ENCODE measurements around the gene GPC5.

GRCh38 chr13:92225861-92226260 is 827.4 kb downstream of the GPC5 start:
- TF ChIP-seq CTCF (IDR thresholded peaks at IDR 0.05) (no peak), POLR2A (IDR thresholded peaks at IDR 0.05) (no peak)

Measured in testis (tissue), 2 donors.